Measurements from ENCODE around the gene DDX17. TPM values are rescaled to one million over a fixed set of nuclear protein-coding genes. Genes with fewer than 3 reads are reported as not detected.

Gene DDX17
- total RNA-seq, 4 donors from 2014 or later, result 583 to 733 (median 616) TPM

GRCh38 chr22:38435965-38436364, 70.1 kb downstream of the DDX17 start:
- no peaks in the 10 kb centered on the region for H3K4me1 ChIP-seq
- no peaks in the 10 kb centered on the region for H3K36me3 ChIP-seq
- H3K4me3 ChIP-seq, result no peak overlapping the region
- no peaks in the 10 kb centered on the region for H3K9me3 ChIP-seq
- no peak overlapping the region for H3K27ac ChIP-seq
- TF ChIP-seq POLR2A (IDR thresholded peaks at IDR 0.05), result no peak
- TF ChIP-seq CTCF (IDR thresholded peaks at IDR 0.05), result no peak
- H3K27me3 ChIP-seq, result no peaks in the 10 kb centered on the region
- DNase-seq, result no peak

- Histone ChIP-seq H3K27ac (no peak overlapping the region), H3K36me3 (no peaks in the 10 kb centered on the region), H3K27me3 (no peaks in the 10 kb centered on the region), H3K4me1 (no peaks in the 10 kb centered on the region), H3K4me3 (no peak overlapping the region), H3K9me3 (no peaks in the 10 kb centered on the region)
- DNase-seq, result no peak
- TF ChIP-seq CTCF (IDR thresholded peaks at IDR 0.05) (no peak), POLR2A (IDR thresholded peaks at IDR 0.05) (no peak)
Observed at GRCh38 chr22:38435010-38435409, 71.1 kb downstream of the DDX17 start.

GRCh38 chr22:38433871-38434270, 72.2 kb downstream of the DDX17 start:
- H3K27me3 ChIP-seq, result no peaks in the 10 kb centered on the region
- no peaks in the 10 kb centered on the region for H3K9me3 ChIP-seq
- H3K4me1 ChIP-seq, result peaks cover 0 to 5% (median 0%) of the 10 kb centered on the region in 4 donors
- no peak overlapping the region for H3K27ac ChIP-seq
- H3K36me3 ChIP-seq, result no peaks in the 10 kb centered on the region
- DNase-seq, result no peak
- TF ChIP-seq CTCF (IDR thresholded peaks at IDR 0.05) (no peak), POLR2A (IDR thresholded peaks at IDR 0.05) (no peak)
- no peak overlapping the region for H3K4me3 ChIP-seq

Other genes starting within 250 kb of the DDX17 start
- gene TMEM184B, start 233.3 kb downstream of the DDX17 start, total RNA-seq, result 10 to 100 TPM; 39.1 to 56.1 (median 51.4) TPM
- gene CSNK1E, start 188.9 kb downstream of the DDX17 start, total RNA-seq, result 100 to 1,000 TPM in 3 of 4 donors, 10 to 100 TPM in 1; 39.1 to 254 (median 114) TPM
- not detected for gene KCNJ4, start 51.1 kb downstream of the DDX17 start, total RNA-seq
- 10 to 100 TPM in 3 of 4 donors, 1 to 10 TPM in 1; 2.5 to 20.0 (median 16.6) TPM for gene KDELR3, start 38.2 kb downstream of the DDX17 start, total RNA-seq
- gene DMC1, start 63.9 kb upstream of the DDX17 start, total RNA-seq, result 1 to 10 TPM in 1 of 4 donors, not detected in 3; 4.2 TPM
- 10 to 100 TPM in 1 of 4 donors, 1 to 10 TPM in 1, not detected in 2; 2.6 to 18.2 TPM for gene FAM227A, start 150.1 kb upstream of the DDX17 start, total RNA-seq
- gene CBY1, start 150.3 kb upstream of the DDX17 start, total RNA-seq, result 10 to 100 TPM in 2 of 4 donors, 1 to 10 TPM in 2; 6.6 to 19.5 (median 12.3) TPM
- gene TOMM22, start 175.6 kb upstream of the DDX17 start, total RNA-seq, result 10 to 100 TPM; 19.6 to 35.5 (median 28.9) TPM
- gene JOSD1, start 194.6 kb upstream of the DDX17 start, total RNA-seq, result 100 to 1,000 TPM in 3 of 4 donors, 10 to 100 TPM in 1; 77.6 to 156 (median 121) TPM
- 100 to 1,000 TPM in 3 of 4 donors, 10 to 100 TPM in 1; 72.5 to 182 (median 131) TPM for gene GTPBP1, start 199.6 kb upstream of the DDX17 start, total RNA-seq
- 100 to 1,000 TPM; 171 to 291 (median 248) TPM for gene SUN2, start 249.7 kb upstream of the DDX17 start, total RNA-seq

Data from Peyer's patch (tissue), 4 donors.